H1 (cell line): ENCODE results near the gene VGLL4. TPM values are rescaled to one million over a fixed set of nuclear protein-coding genes. Genes with fewer than 3 reads are reported as not detected.

Experiments
- CTCF ChIA-PET: fragments of 300-600 bp; sonication (Branson Sonifier 250); formaldehyde crosslinking; loops from one replicate; lab custom pipeline; 2021; ENCODE audit not compliant: partially characterized antibody; lab: Charles Lee
- POLR2A ChIA-PET: fragments of 300-600 bp; sonication (Branson Sonifier 250); formaldehyde crosslinking; loops from one replicate; lab custom pipeline; 2021; ENCODE audit warnings: inconsistent platforms; ENCODE audit not compliant: partially characterized antibody; lab: Charles Lee
- DNase-seq, 2 experiments: peaks; one replicate each; pipeline versions ENCODE4 v3.0.0 to v3.0.0-alpha.2; 2010 to 2022; ENCODE audit warnings: low spot score in 2 of 2, low read depth in 1 of 2, mixed read lengths in 1 of 2
- FAIRE-seq: peaks from 2 replicates; lab custom pipeline; 2011; peaks lifted over from hg19 to GRCh38; lab: Jason Lieb, UNC
- H2AFZ ChIP-seq: 2 replicates; pipeline ENCODE4 v1.8.1; 2012; ENCODE audit warnings: low read length, inconsistent platforms
- H2AK5ac ChIP-seq: 2 replicates; pipeline ENCODE4 v1.6.1; 2013; ENCODE audit warnings: low read depth, low read length
- H2BK120ac ChIP-seq: replicated peaks from 2 replicates; pipeline ENCODE3; 2013; ENCODE audit warnings: low read depth, low read length, inconsistent platforms
- H2BK12ac ChIP-seq: 2 replicates; pipeline ENCODE4 v1.6.1; 2013; ENCODE audit warnings: low read depth, low read length
- H2BK15ac ChIP-seq: 2 replicates; pipeline ENCODE4 v1.6.1; 2013; ENCODE audit warnings: low read length
- H2BK20ac ChIP-seq: 2 replicates; pipeline ENCODE4 v1.6.1; 2013; ENCODE audit warnings: low read length
- H2BK5ac ChIP-seq: 2 replicates; pipeline ENCODE4 v1.6.1; 2013; ENCODE audit warnings: low read depth, low read length
- H3K14ac ChIP-seq: 2 replicates; pipeline ENCODE4 v1.6.1; 2013; ENCODE audit warnings: inconsistent platforms; ENCODE audit not compliant: insufficient read length
- H3K18ac ChIP-seq: 2 replicates; pipeline ENCODE4 v1.6.1; 2013; ENCODE audit warnings: low read length; ENCODE audit errors: extremely low read depth
- H3K23ac ChIP-seq: 2 replicates; pipeline ENCODE4 v1.6.1; 2013; ENCODE audit warnings: inconsistent platforms; ENCODE audit not compliant: insufficient read length
- H3K23me2 ChIP-seq: 2 replicates; pipeline ENCODE4 v1.6.1; 2013; ENCODE audit warnings: low read depth, low read length
- H3K27ac ChIP-seq: 2 replicates; pipeline ENCODE4 v1.6.1; 2011; ENCODE audit warnings: low read depth, low read length, inconsistent platforms
- H3K27me3 ChIP-seq, 4 experiments: replicated peaks in 1 of 4; 1 replicate in 1 of 4; 2 replicates in 3 of 4; pipeline versions ENCODE4 v1.6.1 to v1.8.1; 2011 to 2013; ENCODE audit warnings: low read length in 3 of 4, mild to moderate bottlenecking in 3 of 4, inconsistent platforms in 2 of 4, mixed read lengths in 2 of 4, moderate library complexity in 1 of 4; ENCODE audit not compliant: control insufficient read depth in 3 of 4, insufficient read depth in 3 of 4; ENCODE audit errors: extremely low read depth in 1 of 4
- H3K36me3 ChIP-seq, 4 experiments: 2 replicates each; pipeline versions ENCODE4 v1.6.1 to v1.8.1; 2011 to 2013; ENCODE audit warnings: mild to moderate bottlenecking in 4 of 4, low read length in 3 of 4, moderate library complexity in 2 of 4, control low read depth in 1 of 4, inconsistent platforms in 1 of 4; ENCODE audit not compliant: insufficient read depth in 4 of 4, control insufficient read depth in 2 of 4
- H3K4ac ChIP-seq: replicated peaks from 2 replicates; pipeline ENCODE3; 2013; ENCODE audit warnings: low read length, low read depth, mixed read lengths, inconsistent platforms; ENCODE audit not compliant: insufficient read length
- H3K4me1 ChIP-seq, 4 experiments: replicated peaks in 1 of 4; 1 replicate in 1 of 4; 2 replicates in 3 of 4; pipeline versions ENCODE4 v1.6.1 to v1.8.1; 2011 to 2013; ENCODE audit warnings: low read length in 3 of 4, inconsistent platforms in 2 of 4, mixed read lengths in 1 of 4; ENCODE audit not compliant: insufficient read depth in 4 of 4, control insufficient read depth in 3 of 4
- H3K4me2 ChIP-seq, 2 experiments: 2 replicates each; pipeline versions ENCODE4 v1.6.1 to v1.8.1; 2011 to 2013; ENCODE audit warnings: low read depth in 2 of 2, low read length in 2 of 2, control low read depth in 1 of 2, inconsistent platforms in 1 of 2, mild to moderate bottlenecking in 1 of 2; ENCODE audit not compliant: insufficient read depth in 1 of 2
- H3K4me3 ChIP-seq, 4 experiments: fragments of 200-600, 300-600 bp in 1 of 4; sonication (generic), shearing (Covaris generic), sonication (Bioruptor Twin) in 1 of 4; 2 replicates each; pipeline versions ENCODE4 v1.5.1 to v1.8.1; 2011 to 2016; ENCODE audit warnings: low read length in 4 of 4, low read depth in 3 of 4, control low read depth in 2 of 4, inconsistent platforms in 2 of 4, mild to moderate bottlenecking in 2 of 4, mixed read lengths in 1 of 4, moderate library complexity in 1 of 4; ENCODE audit not compliant: insufficient read depth in 2 of 4; ENCODE audit errors: extremely low read depth in 1 of 4
- H3K56ac ChIP-seq: replicated peaks from 2 replicates; pipeline ENCODE3; 2013; ENCODE audit warnings: low read depth, mild to moderate bottlenecking, mixed read lengths, low read length, inconsistent platforms; ENCODE audit not compliant: insufficient read length
- H3K79me1 ChIP-seq: 2 replicates; pipeline ENCODE4 v1.6.1; 2013; ENCODE audit warnings: low read depth, low read length, control low read depth
- H3K79me2 ChIP-seq, 2 experiments: 2 replicates each; pipeline versions ENCODE4 v1.6.1 to v1.8.1; 2012 to 2013; ENCODE audit warnings: low read length in 2 of 2, mild to moderate bottlenecking in 2 of 2, inconsistent platforms in 1 of 2; ENCODE audit not compliant: insufficient read depth in 2 of 2, control insufficient read depth in 1 of 2
- H3K9ac ChIP-seq, 4 experiments: replicated peaks in 1 of 4; 1 replicate in 1 of 4; 2 replicates in 3 of 4; pipeline versions ENCODE4 v1.6.1 to v1.8.1; 2011 to 2013; ENCODE audit warnings: low read depth in 3 of 4, low read length in 3 of 4, control low read depth in 2 of 4, mild to moderate bottlenecking in 2 of 4, moderate library complexity in 2 of 4, inconsistent platforms in 1 of 4; ENCODE audit errors: extremely low read depth in 1 of 4
- H3K9me3 ChIP-seq, 2 experiments: 2 replicates each; pipeline versions ENCODE4 v1.6.1 to v1.8.1; 2012 to 2013; ENCODE audit warnings: mild to moderate bottlenecking in 2 of 2, moderate library complexity in 2 of 2, control low read depth in 1 of 2, inconsistent platforms in 1 of 2, low read depth in 1 of 2, low read length in 1 of 2, mixed read lengths in 1 of 2; ENCODE audit not compliant: insufficient read depth in 2 of 2
- H4K20me1 ChIP-seq, 2 experiments: replicated peaks in 1 of 2; 2 replicates each; pipeline versions ENCODE3 to v1.8.1; 2011 to 2013; ENCODE audit warnings: inconsistent platforms in 2 of 2, low read length in 2 of 2, mild to moderate bottlenecking in 1 of 2; ENCODE audit not compliant: insufficient read depth in 2 of 2, control insufficient read depth in 1 of 2
- H4K5ac ChIP-seq: 2 replicates; pipeline ENCODE4 v1.6.1; 2013; ENCODE audit warnings: low read length, low read depth, mixed read lengths, inconsistent platforms; ENCODE audit not compliant: insufficient read length
- H4K8ac ChIP-seq: 2 replicates; pipeline ENCODE4 v1.8.0; 2013; ENCODE audit warnings: mild to moderate bottlenecking, moderate library complexity, low read length, inconsistent platforms; ENCODE audit not compliant: insufficient read depth; ENCODE audit errors: extremely low read depth
- H4K91ac ChIP-seq: replicated peaks from 2 replicates; pipeline ENCODE3; 2013; ENCODE audit warnings: low read length, mixed read lengths, inconsistent platforms; ENCODE audit not compliant: insufficient read length
- ASH2L ChIP-seq: fragments of 200-600, 300-600 bp; sonication (generic); IDR thresholded peaks from one replicate; pipeline ENCODE4 v1.7.1; 2017; ENCODE audit warnings: low read length
- ATF2 ChIP-seq: IDR thresholded peaks from 2 replicates; pipeline ENCODE4 v1.6.1; 2012; ENCODE audit warnings: low read length, inconsistent platforms
- BRCA1 ChIP-seq: IDR thresholded peaks from 2 replicates; pipeline ENCODE4 v1.6.1; 2012; ENCODE audit warnings: low read depth, low read length, improper control_type of control experiment
- E2F6 ChIP-seq: IDR thresholded peaks from 2 replicates; pipeline ENCODE4 v1.6.1; 2012; ENCODE audit warnings: inconsistent platforms
- GABPA ChIP-seq: IDR thresholded peaks from 2 replicates; pipeline ENCODE4 v1.6.1; 2011; ENCODE audit warnings: mild to moderate bottlenecking, low read length, moderate library complexity, borderline replicate concordance; ENCODE audit not compliant: insufficient read depth
- HDAC6 ChIP-seq: IDR thresholded peaks from one replicate; pipeline ENCODE4 v1.7.1; 2012; ENCODE audit warnings: low read depth, mild to moderate bottlenecking, inconsistent platforms, low read length, moderate library complexity
- MAX ChIP-seq: IDR thresholded peaks from 2 replicates; pipeline ENCODE4 v1.6.1; 2012; ENCODE audit warnings: inconsistent platforms
- SIX5 ChIP-seq: IDR thresholded peaks from 2 replicates; pipeline ENCODE4 v1.6.1; 2011; ENCODE audit warnings: mild to moderate bottlenecking, low read depth, low read length
- TAF1 ChIP-seq: IDR thresholded peaks from 2 replicates; pipeline ENCODE4 v1.6.1; 2011; ENCODE audit warnings: mild to moderate bottlenecking, low read depth, low read length
- WGBS, 2 experiments: shearing (Covaris generic) in 1 of 2; methylation state at CpG; one replicate each; pipeline versions ENCODE4 v1.1.6 to v1.1.7; 2013 to 2015; ENCODE audit warnings: low lambda C conversion rate in 2 of 2, mixed read lengths in 2 of 2, inconsistent platforms in 1 of 2, low coverage in 1 of 2, missing lambda C conversion rate in 1 of 2; ENCODE audit not compliant: insufficient replicate concordance in 2 of 2, insufficient coverage in 1 of 2, insufficient read length in 1 of 2; ENCODE audit errors: extremely low coverage in 1 of 2, missing lambda C conversion rate in 1 of 2; 5-methylcytosine and 5-hydroxymethylcytosine counted together
- polyA plus RNA-seq, 7 experiments: library from polyadenylated mRNA; depleted of rRNA in 3 of 7; stranded (reverse) in 5 of 7; unstranded in 2 of 7; fragments of >200 nt in 5 of 7; fragments of 200-250 nt in 2 of 7; gene quantifications; 1 replicate in 5 of 7; 2 replicates in 1 of 7; 4 replicates in 1 of 7; pipeline versions ENCODE4 v1.2.1 to v1.2.3, GENCODE V29; 2011 to 2013; ENCODE audit warnings: missing spikeins in 2 of 7, mixed read lengths in 2 of 7
- total RNA-seq: library from RNA; stranded (reverse); fragmentation: NEBNext Ultra II Directional; extraction: Animal tissue kit (Norgen Biotek cat#: 25700); gene quantifications from 2 replicates; pipeline ENCODE4 v1.2.1, GENCODE V29; 2021

The VGLL4 gene
- total and polyA plus RNA-seq, 2 of the 8 experiments (the other 6 are each of a cell fraction or from before 2014, with no cell fraction given), result 45.1 to 50.0 TPM

- no peak overlapping the region for H4K5ac ChIP-seq
- no peaks in the 10 kb centered on the region for H3K79me1 ChIP-seq
- FAIRE-seq (no peak), DNase-seq (no peak)
- peaks cover 0 to 4% (median 0%) of the 10 kb centered on the region in 4 experiments; a peak in 2 of 7 replicates for H3K4me1 ChIP-seq
- no peak overlapping the region for H2BK20ac ChIP-seq
- H3K18ac ChIP-seq, result no peak overlapping the region
- no peak overlapping the region for H3K14ac ChIP-seq
- no peak overlapping the region for H2AFZ ChIP-seq
- H3K4ac ChIP-seq, result no peak overlapping the region
- H3K4me2 ChIP-seq, result no peak overlapping the region
- no peak overlapping the region for H2BK15ac ChIP-seq
- no peaks in the 10 kb centered on the region for H3K23me2 ChIP-seq
- no peak overlapping the region for H3K27ac ChIP-seq
- H4K20me1 ChIP-seq, result no peaks in the 10 kb centered on the region
- no peak overlapping the region for H3K23ac ChIP-seq
- H2BK12ac ChIP-seq, result no peak overlapping the region
- WGBS, 2 experiments, result 95% methylated on average over 7 of the region's 7 CpGs; no CpG with 5 or more reads in 1 of the 2 experiments
- no peak overlapping the region for H2BK120ac ChIP-seq
- ChIA-PET POLR2A (no interaction called here), CTCF (no interaction called here)
- no peak overlapping the region for H2BK5ac ChIP-seq
- no peak overlapping the region for H4K8ac ChIP-seq
- no peaks in the 10 kb centered on the region for H3K79me2 ChIP-seq
- no peak overlapping the region for H2AK5ac ChIP-seq
- H3K56ac ChIP-seq, result no peak overlapping the region
- H3K36me3 ChIP-seq, result no peaks in the 10 kb centered on the region
- H3K27me3 ChIP-seq, result no peaks in the 10 kb centered on the region
- TF ChIP-seq SIX5 (no peak), ASH2L (no peak), GABPA (no peak), ATF2 (no peak), HDAC6 (no peak), MAX (no peak), BRCA1 (no peak), TAF1 (no peak), E2F6 (no peak)
- no peaks in the 10 kb centered on the region; a peak in 1 of 4 replicates for H3K9me3 ChIP-seq
- no peak overlapping the region for H3K4me3 ChIP-seq
- no peak overlapping the region for H4K91ac ChIP-seq
- H3K9ac ChIP-seq, result no peak overlapping the region
Measured at GRCh38 chr3:11548721-11549131, 95.0 kb downstream of the VGLL4 start.
